HAP-1 (cell line): Measurements from ENCODE around the gene ASB6.
"Not testable (repeated sequence)": the region's sequence is repeated elsewhere in the genome, so short reads cannot be mapped to it uniquely, and the experiment has no call there.

Source experiments
- DNase-seq, 2 experiments: peaks; one replicate each; pipeline ENCODE4 v3.0.0-alpha.2; 2016 to 2020; ENCODE audit warnings: low spot score in 2 of 2
- H3K27me3 ChIP-seq: fragments of 250-450 bp; sonication (Bioruptor Pico); 2 replicates; pipeline ENCODE4 v1.5.1; 2020; ENCODE audit warnings: low read depth, mild to moderate bottlenecking, moderate library complexity
- H3K36me3 ChIP-seq: fragments of 250-450 bp; sonication (Bioruptor Pico); replicated peaks from 2 replicates; pipeline ENCODE4 v1.5.1; 2020; ENCODE audit warnings: mild to moderate bottlenecking
- H3K4me1 ChIP-seq: fragments of 250-450 bp; sonication (Bioruptor Pico); 2 replicates; pipeline ENCODE4 v1.5.1; 2020; ENCODE audit warnings: mild to moderate bottlenecking
- H3K4me3 ChIP-seq: fragments of 250-450 bp; sonication (Bioruptor Pico); 2 replicates; pipeline ENCODE4 v1.5.1; 2020; ENCODE audit warnings: mild to moderate bottlenecking, moderate library complexity
- H3K9me3 ChIP-seq: fragments of 250-450 bp; sonication (Bioruptor Pico); 2 replicates; pipeline ENCODE4 v1.5.1; 2020; ENCODE audit warnings: mild to moderate bottlenecking, moderate library complexity
- in situ Hi-C: fragments of 300-500 bp; cut with MboI; formaldehyde crosslinking; loops from 3 replicates; pipeline ENCODE4 v1.14.3; 2020; ENCODE audit warnings: low sequenced_read_pairs, inconsistent platforms, mixed read lengths

The ASB6 gene

DNA sequence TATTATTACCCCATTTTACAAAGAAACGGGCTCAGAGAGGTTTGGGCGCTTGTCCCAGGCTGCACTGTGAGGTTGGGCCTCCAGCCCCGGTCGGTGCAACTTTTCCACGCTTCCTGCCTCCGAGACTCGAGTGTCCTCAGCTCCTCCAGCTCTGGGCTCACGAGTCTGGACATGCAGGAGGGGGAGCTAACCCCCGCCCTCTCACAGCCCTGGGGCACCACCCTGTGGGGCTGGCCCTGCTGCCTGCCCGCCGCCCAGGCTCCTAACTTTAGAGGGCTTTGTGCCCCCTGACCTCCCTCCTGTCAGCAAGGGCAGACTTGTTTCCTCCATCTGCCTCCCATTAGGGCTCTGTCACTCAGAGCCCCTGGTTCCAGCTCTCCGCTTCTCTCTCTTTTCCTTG is 4.3 kb upstream of the ASB6 start:
- Histone ChIP-seq H3K9me3 (no peaks in the 10 kb centered on the region), H3K4me1 (no peaks in the 10 kb centered on the region), H3K36me3 (no peaks in the 10 kb centered on the region), H3K4me3 (no peak overlapping the region), H3K27me3 (no peaks in the 10 kb centered on the region)
- in situ Hi-C loops: no loop called here
- no peak for DNase-seq

DNA sequence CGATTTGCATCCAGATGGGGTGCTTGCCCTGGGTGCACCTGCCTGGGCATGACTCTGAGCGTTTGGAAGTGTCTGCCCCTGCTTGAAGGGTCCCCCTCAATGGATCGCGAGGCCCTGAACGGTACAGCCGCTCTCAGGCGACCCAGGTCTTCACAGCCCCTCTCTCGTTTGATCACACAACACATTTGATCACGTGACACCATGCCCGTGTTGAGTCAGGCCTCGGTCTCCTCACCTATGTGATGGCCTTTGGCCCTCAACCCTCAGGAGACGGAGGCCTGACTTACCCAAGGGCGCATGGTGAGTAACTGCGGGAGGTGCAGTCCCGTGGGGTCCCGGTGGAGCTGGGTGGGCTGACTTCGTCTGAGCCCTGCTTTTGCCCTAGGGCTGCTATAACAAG is 3.0 kb upstream of the ASB6 start:
- DNase-seq: no peak
- peaks cover 10% of the 10 kb centered on the region for H3K4me1 ChIP-seq
- in situ Hi-C loops: loop anchor here (5.0 kb wide), 1 partner anchor 137 kb away; no protein-coding TSS in a partner anchor
- H3K9me3 ChIP-seq: no peaks in the 10 kb centered on the region
- no peak overlapping the region for H3K4me3 ChIP-seq
- H3K36me3 ChIP-seq: no peaks in the 10 kb centered on the region; the same call in 1 of the 2 replicates
- H3K27me3 ChIP-seq: no peaks in the 10 kb centered on the region

DNA sequence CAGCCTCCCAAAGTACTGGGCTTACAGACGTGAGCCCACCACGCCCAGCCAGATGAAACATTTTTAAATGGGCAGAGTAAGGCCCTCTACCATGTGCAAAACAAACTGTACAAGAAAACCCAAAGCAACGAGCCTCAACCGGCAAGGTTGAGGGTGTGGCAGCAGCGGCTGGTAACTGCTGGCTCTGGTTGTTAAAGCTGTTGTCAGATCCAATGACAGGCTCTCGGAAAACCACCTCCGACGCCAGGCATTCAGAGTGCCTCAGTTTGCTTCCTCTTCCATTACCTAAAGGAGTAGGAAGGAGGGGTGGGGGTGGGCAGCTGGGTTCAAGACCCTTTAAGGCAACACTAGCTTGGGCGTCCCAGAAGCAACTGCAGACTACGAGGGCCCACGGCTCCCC is 2.4 kb upstream of the ASB6 start:
- Histone ChIP-seq H3K36me3 (peaks cover 5% of the 10 kb centered on the region), H3K4me1 (peaks cover 15% of the 10 kb centered on the region), H3K27me3 (no peaks in the 10 kb centered on the region), H3K4me3 (no peak overlapping the region), H3K9me3 (no peaks in the 10 kb centered on the region)
- DNase-seq: no peak
- in situ Hi-C loops: loop anchor here (5.0 kb wide), 1 partner anchor 138 kb away; no protein-coding TSS in a partner anchor

DNA sequence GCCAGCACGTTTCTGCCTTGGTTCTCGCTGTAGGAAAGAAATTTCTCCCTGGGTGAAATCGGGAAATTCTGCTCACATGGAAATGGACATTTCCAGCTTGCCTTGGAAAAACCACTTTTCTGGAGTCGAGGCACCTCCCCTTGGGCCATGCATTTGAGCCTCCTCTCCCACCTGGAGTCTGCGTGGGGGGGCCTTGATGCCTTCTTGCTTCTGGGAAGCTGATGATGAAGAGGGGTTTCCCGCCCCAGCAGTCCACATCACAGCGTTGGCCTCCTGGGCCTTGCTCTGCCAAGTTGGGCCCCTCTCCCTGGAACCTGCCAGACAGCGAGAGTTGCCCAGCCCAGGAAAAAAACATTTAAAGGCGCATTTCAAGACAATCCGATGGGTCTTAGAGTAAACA is 1.8 kb upstream of the ASB6 start:
- no peak for DNase-seq

DNA sequence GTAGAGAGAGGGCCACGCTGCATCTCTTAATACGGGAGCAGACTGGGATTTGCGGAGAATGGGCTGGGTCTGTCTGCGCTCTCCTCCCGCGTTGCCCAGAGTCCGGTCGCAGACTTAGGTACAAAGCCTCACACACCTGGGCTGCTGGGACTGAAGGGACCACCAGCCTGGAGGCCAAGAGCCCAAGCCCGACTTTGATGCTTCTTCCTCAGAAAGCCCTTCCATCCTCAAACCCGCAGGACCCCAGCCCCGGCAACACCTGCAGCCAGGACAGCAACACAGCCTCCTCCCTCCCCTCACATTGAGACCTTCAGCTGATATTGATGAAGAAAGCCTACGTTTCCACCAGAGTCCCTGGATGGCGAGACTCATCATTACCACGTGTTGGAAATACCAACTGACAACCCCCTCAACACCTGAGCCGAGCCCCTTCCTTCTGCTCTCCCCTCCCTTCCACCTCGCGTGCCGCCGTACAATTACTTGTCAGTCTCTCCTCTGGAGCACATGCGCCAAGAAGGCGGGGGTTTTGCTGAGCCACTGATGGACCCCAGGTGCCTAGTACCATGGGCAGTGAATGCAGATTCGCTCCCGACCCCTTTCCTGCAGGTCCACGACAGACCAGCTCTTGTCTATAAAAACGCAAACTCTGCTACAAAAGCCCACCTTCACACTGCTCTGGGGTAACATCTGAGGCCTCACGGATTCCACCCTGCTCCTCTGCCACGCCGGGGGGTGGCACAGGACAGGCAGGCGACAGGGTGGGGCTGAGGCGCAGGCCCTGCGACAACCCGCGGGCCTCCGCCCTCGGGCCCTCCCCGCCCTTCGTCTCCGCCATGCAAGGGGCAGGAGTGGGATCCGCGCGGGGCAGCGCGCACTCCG is 841 bp downstream of the ASB6 start:
- in situ Hi-C loops: loop anchor here (5.0 kb wide), 1 partner anchor 141 kb away; no protein-coding TSS in a partner anchor
- H3K9me3 ChIP-seq: no peaks in the 10 kb centered on the region

More for the DNA sequence above, 1.8 kb upstream of the ASB6 start:
- in situ Hi-C loops: loop anchor here (5.0 kb wide), 1 partner anchor 139 kb away; no protein-coding TSS in a partner anchor
- no peaks in the 10 kb centered on the region for H3K9me3 ChIP-seq
- no peak overlapping the region for H3K4me3 ChIP-seq
- peaks cover 12% of the 10 kb centered on the region for H3K36me3 ChIP-seq
- H3K4me1 ChIP-seq: peaks cover 15% of the 10 kb centered on the region
- H3K27me3 ChIP-seq: no peaks in the 10 kb centered on the region

DNA sequence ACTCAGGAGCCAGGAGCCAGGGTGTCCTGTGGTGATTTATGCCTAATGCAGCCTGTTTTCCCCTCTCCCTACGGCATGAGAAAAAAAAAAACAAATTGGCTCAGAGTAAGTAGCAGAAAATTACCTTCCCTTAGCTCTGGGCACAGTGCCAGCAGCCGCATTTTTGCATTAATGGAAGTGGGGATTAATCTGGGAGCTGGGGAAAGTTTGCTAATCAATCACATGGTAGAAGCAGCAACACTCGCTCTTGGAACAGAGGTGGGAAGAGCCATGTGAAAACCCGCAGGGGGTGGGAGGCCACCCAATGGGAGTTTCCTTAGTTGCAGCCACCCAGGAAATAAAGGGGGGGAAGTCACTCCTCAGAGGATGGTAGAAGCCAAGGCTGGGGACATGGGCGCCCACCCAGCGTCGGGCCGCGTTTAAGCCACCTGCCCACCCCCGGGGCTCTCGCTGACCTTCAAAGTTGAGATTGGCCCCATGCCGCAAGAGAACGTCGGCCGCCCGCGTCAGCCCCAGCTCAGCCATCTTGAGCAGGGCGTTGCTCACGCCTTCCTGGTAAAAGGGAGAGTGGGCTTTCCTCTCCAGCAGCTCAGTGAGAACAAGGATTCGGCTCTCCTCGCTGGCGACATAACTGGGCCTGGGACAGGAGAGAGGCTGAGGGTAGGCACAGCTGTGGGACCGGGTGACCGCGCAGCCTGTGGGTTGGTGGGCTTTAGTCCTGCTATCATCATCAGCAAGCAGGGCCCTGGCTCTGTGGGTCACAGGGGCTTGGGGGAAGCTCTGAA is 1.7 kb downstream of the ASB6 start:
- peaks cover 15% of the 10 kb centered on the region for H3K4me1 ChIP-seq
- in situ Hi-C loops: loop anchor here (5.0 kb wide), 1 partner anchor 142 kb away; no protein-coding TSS in a partner anchor
- no peaks in the 10 kb centered on the region for H3K9me3 ChIP-seq
- H3K27me3 ChIP-seq: no peaks in the 10 kb centered on the region
- DNase-seq: peak; percentile 76 to 86
- peaks cover 45% of the 10 kb centered on the region for H3K36me3 ChIP-seq
- peak overlapping the region; percentile 83 for H3K4me3 ChIP-seq

More for the DNA sequence above, 841 bp downstream of the ASB6 start:
- Histone ChIP-seq H3K4me3 (peak overlapping the region; percentile 83), H3K27me3 (no peaks in the 10 kb centered on the region), H3K36me3 (peaks cover 38% of the 10 kb centered on the region), H3K4me1 (peaks cover 15% of the 10 kb centered on the region)
- no peak for DNase-seq

DNA sequence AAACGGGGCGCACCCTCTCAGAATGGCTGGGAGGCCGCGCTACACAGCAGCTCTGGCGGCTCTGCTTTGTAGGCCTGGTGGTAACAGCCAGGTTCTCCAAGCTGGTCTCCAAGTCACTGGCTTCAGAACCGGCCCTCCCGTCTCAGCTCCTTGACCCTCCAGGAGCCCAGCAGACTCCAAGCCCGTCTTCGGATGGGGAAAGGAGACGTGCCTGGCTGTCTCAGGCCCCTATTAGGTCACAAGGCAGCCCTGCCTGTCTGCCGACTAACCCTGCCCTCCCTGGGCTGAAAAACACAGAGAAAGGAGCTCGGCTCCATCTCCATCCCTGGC is 2.2 kb downstream of the ASB6 start:
- peaks cover 50% of the 10 kb centered on the region for H3K36me3 ChIP-seq
- no peak for DNase-seq
- in situ Hi-C loops: loop anchor here (5.0 kb wide), 1 partner anchor 143 kb away; no protein-coding TSS in a partner anchor
- H3K4me3 ChIP-seq: no peak overlapping the region
- no peaks in the 10 kb centered on the region for H3K27me3 ChIP-seq
- peaks cover 15% of the 10 kb centered on the region for H3K4me1 ChIP-seq
- H3K9me3 ChIP-seq: no peaks in the 10 kb centered on the region

DNA sequence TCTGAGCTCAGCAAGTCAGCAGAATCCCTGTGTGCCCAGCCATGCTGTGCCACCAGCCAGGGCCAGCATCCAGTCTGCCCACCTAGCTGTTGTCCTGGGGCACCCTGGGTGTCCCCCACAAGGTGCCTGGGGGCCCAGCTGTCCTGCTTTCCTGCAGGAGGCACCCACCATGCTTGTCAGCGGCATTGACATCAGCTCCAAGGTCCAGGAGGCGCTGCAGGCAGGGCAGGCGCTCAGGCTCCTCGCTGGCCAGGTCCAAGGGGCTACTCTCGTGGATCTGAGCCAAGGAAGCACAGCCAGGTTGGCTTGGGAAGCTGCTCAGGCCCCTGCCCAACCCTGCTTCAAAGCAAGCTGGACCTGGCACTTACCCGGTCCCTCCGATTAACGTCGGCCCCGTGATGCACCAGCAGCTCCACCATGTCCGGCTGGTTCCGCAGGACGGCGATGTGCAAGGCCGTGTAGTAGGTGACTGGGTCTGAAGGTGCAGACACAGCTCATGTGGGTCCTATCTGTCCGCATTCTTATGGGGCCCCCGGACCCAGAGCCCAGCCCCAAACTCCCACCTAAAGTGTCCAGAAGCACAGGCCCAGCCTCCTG is 2.8 kb downstream of the ASB6 start:
- no peak for DNase-seq
- Histone ChIP-seq H3K36me3 (peaks cover 54% of the 10 kb centered on the region), H3K4me1 (peaks cover 15% of the 10 kb centered on the region), H3K9me3 (no peaks in the 10 kb centered on the region), H3K27me3 (no peaks in the 10 kb centered on the region), H3K4me3 (no peak overlapping the region)
- in situ Hi-C loops: no loop called here

DNA sequence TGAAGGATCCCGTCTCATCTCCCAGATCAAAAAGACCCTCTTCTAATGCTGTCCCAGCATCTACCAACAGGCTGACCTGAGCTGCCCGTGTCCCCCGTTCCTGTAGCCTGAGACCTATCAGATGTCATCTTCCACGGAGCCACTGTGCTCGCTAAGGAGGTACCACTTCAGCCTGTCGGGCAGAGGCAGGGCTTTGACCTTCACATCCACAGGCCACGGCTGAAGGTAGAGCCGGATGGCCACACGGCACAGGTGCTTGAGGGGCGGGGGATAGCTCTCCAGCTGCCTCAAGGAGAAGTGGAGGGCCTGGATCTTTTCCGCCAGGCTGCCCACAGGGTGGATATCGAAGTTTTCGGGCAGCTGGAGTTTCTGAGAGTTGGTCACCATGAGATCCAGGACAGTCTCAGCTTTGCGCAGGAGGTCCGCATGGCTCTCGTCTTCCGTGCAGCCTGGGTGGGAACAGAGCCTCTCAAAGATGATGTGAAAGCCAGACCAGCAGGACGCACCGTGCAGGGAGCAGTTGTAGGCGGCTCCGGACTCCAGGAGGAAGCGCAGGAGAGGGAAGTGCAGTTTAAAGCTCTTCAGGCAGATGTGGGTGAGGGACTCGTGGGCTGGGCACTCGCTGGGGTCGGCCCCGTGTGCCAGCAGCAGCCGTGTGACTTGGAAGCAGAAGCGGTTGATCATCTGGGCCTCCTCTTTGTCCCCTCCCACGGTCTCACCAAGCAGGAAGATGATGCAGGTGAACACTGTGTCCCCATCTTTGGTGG is 4.1 kb downstream of the ASB6 start:
- Histone ChIP-seq H3K36me3 (peaks cover 66% of the 10 kb centered on the region), H3K4me3 (no peak overlapping the region), H3K27me3 (no peaks in the 10 kb centered on the region), H3K9me3 (no peaks in the 10 kb centered on the region), H3K4me1 (peaks cover 15% of the 10 kb centered on the region)
- in situ Hi-C loops: no loop called here
- no peak for DNase-seq

DNA sequence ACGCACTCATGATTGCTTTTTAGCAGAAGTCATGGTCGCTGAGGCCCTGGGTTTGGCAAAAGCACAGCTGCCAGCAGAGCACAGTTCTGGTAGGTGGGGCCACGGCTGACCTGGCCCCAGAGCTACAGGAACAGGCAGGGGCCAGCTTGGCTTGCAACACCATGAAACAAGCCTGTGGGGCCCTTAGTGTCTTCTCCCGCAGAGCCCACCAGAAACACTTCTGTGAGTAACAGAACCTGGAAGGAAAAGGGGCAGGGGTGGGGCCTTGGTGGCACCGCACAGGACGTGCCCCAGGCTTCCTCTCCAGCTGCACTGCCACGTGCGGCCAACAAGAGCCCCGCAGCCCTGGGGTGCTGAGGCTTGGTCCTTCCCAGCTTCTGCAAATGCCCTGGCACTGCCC is 4.8 kb downstream of the ASB6 start:
- no peak for DNase-seq
- H3K27me3 ChIP-seq: no peaks in the 10 kb centered on the region
- H3K36me3 ChIP-seq: peaks cover 74% of the 10 kb centered on the region
- H3K9me3 ChIP-seq: no peaks in the 10 kb centered on the region
- H3K4me1 ChIP-seq: peaks cover 15% of the 10 kb centered on the region
- H3K4me3 ChIP-seq: no peak overlapping the region
- in situ Hi-C loops: no loop called here

DNA sequence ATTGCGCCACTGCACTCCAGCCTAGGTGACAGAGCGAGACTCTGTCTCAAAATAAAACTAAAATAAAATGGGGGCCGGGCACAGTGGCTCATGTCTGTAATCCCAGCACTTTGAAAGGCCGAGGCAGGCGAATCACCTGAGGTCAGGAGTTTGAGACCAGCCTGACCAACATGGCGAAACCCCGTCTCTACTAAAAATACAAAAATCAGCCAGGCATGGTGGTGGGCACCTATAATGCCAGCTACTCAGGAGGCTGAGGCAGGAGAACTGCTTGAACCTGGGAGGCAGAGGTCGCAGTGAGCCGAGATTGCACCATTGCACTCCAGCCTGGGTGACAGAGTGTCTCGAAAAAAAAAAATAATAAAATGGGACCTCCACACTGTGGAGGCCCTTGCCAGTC is 5.6 kb downstream of the ASB6 start:
- Histone ChIP-seq H3K4me1 (peaks cover 15% of the 10 kb centered on the region), H3K36me3 (peaks cover 79% of the 10 kb centered on the region)
- H3K27me3 ChIP-seq, H3K9me3 ChIP-seq, H3K4me3 ChIP-seq, DNase-seq, in situ Hi-C loops: not testable (repeated sequence)

DNA sequence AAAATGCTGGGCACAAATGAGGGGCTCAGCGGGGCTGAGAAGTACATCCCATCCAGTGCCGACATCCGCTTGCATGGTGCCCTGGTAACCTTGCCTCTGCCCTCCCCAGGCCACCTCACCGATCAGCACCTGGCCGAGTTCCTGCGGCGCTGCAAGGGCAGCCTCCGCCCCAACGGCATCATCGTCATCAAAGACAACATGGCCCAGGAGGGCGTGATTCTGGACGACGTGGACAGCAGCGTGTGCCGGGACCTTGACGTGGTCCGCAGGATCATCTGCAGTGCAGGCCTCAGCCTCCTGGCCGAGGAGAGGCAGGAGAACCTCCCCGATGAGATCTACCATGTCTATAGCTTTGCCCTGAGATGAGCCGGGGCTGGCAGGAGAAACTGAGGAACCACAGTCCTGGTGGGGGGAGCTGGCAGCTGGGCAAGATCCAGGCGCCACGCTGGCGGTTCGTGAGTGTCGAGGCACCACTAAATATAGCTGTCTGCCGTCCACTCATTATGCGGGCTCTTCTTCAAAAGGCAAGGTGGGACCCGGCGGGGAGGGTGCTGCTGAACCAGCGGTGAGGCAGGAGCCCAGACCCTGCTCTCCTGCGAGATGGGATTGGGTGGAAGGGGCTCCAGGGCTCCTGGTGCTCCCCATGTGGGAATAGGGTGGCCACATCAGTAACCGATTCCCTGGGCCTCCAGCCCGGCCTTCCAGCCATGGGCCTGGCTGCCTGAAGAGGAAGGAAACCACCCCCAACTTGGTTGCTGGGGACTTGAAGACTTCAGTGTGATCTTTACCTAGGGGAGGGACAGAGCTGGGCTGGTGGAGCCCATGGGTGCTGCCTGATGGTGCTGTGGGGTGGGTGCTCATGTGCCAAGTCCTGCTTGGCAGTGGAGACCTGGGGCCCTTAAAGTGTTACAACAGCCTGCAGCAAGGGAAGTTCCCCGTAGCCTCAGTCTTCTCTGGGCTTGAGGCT is 6.6 kb downstream of the ASB6 start:
- peaks cover 83% of the 10 kb centered on the region for H3K36me3 ChIP-seq
- no peaks in the 10 kb centered on the region for H3K27me3 ChIP-seq
- no peaks in the 10 kb centered on the region for H3K9me3 ChIP-seq
- in situ Hi-C loops: no loop called here
- no peak overlapping the region for H3K4me3 ChIP-seq
- peaks cover 10% of the 10 kb centered on the region for H3K4me1 ChIP-seq
- no peak for DNase-seq
